GM18951 (cell line): ENCODE data around the gene RHOB.
"Not testable (repeated sequence)": the region's sequence is repeated elsewhere in the genome, so short reads cannot be mapped to it uniquely, and the experiment has no call there.

ENCODE experiments used
- POLR2A ChIP-seq: IDR thresholded peaks from 4 replicates; pipeline ENCODE4 v1.6.1; 2011; ENCODE audit warnings: mild to moderate bottlenecking; ENCODE audit not compliant: insufficient read length, insufficient read depth; ENCODE audit errors: extremely low read depth
- in situ Hi-C: fragments of 300-500 bp; cut with MboI; formaldehyde crosslinking; loops from one replicate; pipeline ENCODE4 v1.12.0; 2022; ENCODE audit warnings: low sequenced_read_pairs, mixed read lengths, inconsistent platforms; ENCODE audit not compliant: unreplicated experiment

RHOB gene

GRCh38 chr2:20453087-20453486 is 6.2 kb downstream of the RHOB start:
- in situ Hi-C loops = no loop called here
- no peak for TF ChIP-seq POLR2A

GRCh38 chr2:20454036-20454981 is 7.4 kb downstream of the RHOB start:
- no peak for TF ChIP-seq POLR2A
- in situ Hi-C loops = no loop called here

GRCh38 chr2:20455076-20455587 is 8.3 kb downstream of the RHOB start:
- in situ Hi-C loops = no loop called here
- no peak for TF ChIP-seq POLR2A

GRCh38 chr2:20456116-20456571 is 9.3 kb downstream of the RHOB start:
- in situ Hi-C loops = no loop called here
- no peak for TF ChIP-seq POLR2A

DNA sequence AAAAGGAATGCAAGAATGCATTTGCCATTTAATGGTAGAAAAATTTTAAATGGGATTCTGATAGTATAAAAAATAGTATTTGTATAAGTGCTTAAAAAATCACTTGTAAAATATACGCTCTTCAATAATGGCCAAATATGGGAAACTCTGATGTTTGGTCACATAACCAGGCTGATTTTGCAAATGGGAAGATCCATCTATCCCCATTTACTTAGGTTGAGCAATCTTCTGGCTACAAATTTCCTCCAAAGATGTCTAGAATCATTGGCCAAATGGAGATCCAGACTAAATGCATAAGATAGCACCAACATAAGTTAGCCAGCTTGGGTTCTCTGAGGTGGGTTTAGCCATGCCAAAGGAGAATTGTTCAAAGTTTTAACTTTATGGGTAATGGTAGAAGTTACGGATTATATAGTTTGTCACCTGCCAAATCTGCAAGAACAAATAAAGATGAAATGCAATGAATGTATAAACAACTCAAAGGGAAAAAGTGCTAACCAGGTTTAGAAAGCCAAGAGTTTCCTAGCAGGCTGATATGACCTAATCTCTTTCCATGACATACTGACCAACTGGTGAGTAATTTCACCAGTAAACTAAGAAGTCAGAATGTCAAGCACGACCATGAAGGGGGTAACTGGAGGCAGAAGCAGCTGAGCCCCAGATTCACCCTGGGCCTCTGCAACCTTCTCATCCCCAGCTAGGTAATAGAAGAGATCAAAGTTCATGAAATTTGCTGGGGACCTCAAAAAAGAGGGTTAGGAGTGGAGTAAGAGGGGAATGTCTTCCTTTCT is 10.0 kb downstream of the RHOB start:
- TF ChIP-seq POLR2A = no peak
- in situ Hi-C loops = no loop called here

DNA sequence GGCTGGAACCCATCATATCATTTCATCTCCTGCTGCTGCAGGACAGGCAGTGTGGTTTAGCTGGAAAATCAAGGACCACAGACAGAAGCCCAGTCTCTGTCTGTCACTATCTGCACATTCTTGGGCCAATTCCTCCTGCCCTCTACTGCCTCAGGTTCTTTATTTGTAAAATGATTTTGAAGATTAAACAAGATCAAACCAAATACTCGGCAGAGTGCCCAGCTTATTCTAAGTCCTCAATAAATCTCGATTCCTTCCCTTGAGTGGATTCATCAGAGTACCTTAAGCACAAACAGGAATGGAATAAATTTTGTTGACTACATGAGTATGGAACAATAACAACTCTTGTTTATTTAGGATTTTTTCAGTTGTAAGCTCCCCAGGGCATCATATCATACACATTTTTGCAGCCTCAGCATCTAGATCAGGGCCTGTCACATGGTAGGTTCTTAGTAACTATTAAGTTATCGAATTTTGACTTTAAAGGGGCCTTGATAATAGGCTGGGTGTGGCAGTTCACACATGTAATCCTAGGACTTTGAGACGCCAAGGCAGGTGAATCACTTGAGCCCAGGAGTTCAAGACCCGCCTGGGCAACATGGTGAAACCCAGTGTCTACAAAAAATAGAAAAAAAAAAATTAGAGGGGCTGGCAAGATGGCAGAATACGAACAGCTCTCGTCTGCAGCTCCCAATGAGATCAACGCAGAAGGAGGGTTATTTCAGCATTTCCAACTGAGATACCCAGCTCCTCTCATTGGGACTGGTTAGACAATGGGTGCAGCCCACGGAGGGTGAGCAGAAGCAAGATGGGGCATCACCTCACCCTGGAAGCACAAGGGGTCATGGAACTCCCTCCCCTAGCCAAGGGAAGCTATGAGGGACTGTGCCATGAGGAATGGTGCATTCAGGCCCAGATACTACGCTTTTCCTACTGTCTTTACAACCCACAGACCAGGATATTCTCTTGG is 11.1 kb downstream of the RHOB start:
- in situ Hi-C loops = no loop called here
- TF ChIP-seq POLR2A = no peak

- in situ Hi-C loops = not testable (repeated sequence)
These were observed 12.0 kb downstream of the RHOB start for GRCh38 chr2:20458737-20459484.

- in situ Hi-C loops = no loop called here
These were observed 19.0 kb downstream of the RHOB start for GRCh38 chr2:20465716-20466394.

DNA sequence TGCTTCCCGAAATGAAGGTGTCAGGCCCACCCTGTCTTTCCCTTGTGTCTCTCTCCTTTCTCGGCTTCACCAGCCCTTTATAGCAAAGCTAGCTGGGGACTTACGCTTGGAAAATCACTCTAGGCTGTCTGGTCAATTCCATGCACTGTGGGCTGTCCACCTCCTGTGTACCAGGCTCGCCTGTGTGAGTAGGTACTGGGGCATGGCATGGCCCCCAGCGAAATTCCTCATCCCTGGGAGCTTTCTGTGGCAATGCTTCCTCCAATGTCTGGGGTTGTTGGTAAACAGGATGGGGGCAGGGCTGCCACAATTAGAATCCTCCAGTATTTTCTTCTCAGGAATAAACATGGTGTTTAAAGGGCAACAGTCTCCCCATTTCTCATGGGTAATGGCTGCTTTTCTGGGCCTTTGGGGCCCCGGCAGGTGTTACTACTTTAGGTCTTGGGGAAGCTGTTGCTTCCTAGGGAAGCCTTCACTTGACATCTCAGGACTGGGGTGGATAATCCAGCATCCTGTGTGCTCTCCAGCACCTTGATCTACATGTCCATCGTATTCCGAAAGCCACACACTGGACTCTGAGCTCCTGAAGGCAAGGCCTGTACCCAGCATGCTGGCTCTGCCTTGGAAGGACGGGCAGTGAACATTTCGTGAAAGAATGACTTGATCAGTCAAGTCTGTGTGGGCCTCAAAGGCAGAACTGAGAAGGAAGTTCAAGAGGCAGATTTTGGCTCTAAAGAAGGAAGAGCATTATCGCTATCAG is 21.1 kb downstream of the RHOB start:
- in situ Hi-C loops = no loop called here
- TF ChIP-seq POLR2A = no peak

More at GRCh38 chr2:20465716-20466394, 19.0 kb downstream of the RHOB start:
- TF ChIP-seq POLR2A = no peak

DNA sequence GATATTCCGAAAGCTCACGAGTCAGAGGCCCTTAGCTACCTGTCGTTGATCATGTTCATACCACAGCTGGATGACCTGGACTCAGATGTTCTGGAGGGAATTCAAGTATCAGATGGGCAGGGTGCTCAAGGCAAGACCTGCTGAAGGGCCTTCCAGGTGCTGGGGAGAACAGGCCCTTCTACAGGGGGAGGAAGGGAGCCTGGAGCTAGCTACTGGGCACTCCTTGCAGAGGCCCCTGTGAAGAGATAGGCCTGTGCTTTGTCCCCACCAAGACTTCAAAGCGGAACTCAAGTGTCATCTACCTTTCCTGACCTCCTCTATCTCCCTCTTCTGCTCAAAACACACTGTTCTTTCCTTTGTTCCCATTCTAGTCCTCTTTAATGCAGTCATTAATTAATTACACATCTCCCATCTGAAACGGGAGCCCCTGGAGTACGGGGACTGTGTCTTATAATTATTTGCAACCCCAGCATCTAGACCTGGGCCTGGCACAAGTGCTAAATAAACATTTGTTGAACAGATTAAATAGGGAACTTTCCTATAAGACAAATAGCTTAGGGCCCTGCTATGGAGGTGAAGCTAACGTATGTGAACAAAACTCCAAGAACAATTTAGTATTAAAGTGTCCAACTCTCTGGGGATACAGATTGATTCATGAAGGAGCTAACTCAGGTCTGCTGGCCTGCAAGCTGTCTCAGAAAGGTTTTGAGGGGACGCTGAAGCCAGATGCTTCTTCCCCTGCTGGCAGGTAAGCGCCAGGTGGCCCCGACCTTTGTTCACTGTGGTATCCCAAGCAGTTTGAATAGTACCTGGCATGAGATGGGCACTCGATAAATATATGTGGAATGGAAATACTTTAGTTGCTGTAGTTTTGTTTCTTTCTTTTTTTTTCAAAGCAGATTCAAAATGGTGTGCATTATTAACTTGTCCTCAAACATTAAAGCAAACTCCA is 22.0 kb downstream of the RHOB start:
- TF ChIP-seq POLR2A = no peak
- in situ Hi-C loops = no loop called here
